CD4-positive, alpha-beta T cell treated with Interleukin-4 for 1 hour (primary cell): ENCODE measurements around the gene TLE3.
"Not testable (repeated sequence)": the region's sequence is repeated elsewhere in the genome, so short reads cannot be mapped to it uniquely, and the experiment has no call there.

Source experiments
- DNase-seq, 2 donors: peaks; one replicate each; pipeline ENCODE4 v3.0.0-alpha.2; 2020 to 2022

TLE3 gene

GRCh38 chr15:70097321-70098152 lies at the start of gene TLE3:
Gene TLE3, minus strand, starts transcription at chr15:70097917. Its CDS starts 1,119 bp downstream, at chr15:70096798.
- peak; percentile 98 to 99 for DNase-seq

- no peak for DNase-seq
Measured at GRCh38 chr15:70147178-70147760, 49.6 kb upstream of the TLE3 start.

GRCh38 chr15:70146771-70147170 lies 49.1 kb upstream of the TLE3 start:
- no peak for DNase-seq

- no peak for DNase-seq
Measured at GRCh38 chr15:70146162-70146561, 48.4 kb upstream of the TLE3 start.

GRCh38 chr15:70145261-70145660 lies 47.5 kb upstream of the TLE3 start:
- no peak for DNase-seq

GRCh38 chr15:70142322-70143191 lies 44.8 kb upstream of the TLE3 start:
- DNase-seq = peak; percentile 16 to 67

GRCh38 chr15:70142072-70142321 lies 44.3 kb upstream of the TLE3 start:
- DNase-seq = no peak

GRCh38 chr15:70141376-70142071 lies 43.8 kb upstream of the TLE3 start:
- DNase-seq = no peak

GRCh38 chr15:70140543-70141375 lies 43.0 kb upstream of the TLE3 start:
- DNase-seq = peak; percentile 58 to 75

GRCh38 chr15:70140025-70140542 lies 42.4 kb upstream of the TLE3 start:
- no peak for DNase-seq

GRCh38 chr15:70137967-70138366 lies 40.2 kb upstream of the TLE3 start:
- DNase-seq = no peak

- not testable (repeated sequence) for DNase-seq
Measured at GRCh38 chr15:70137021-70137420, 39.3 kb upstream of the TLE3 start.

- DNase-seq = no peak
Measured at GRCh38 chr15:70133781-70134421, 36.2 kb upstream of the TLE3 start.

GRCh38 chr15:70133296-70133695 lies 35.6 kb upstream of the TLE3 start:
- DNase-seq = no peak

GRCh38 chr15:70132571-70132970 lies 34.9 kb upstream of the TLE3 start:
- no peak for DNase-seq

GRCh38 chr15:70132139-70132538 lies 34.4 kb upstream of the TLE3 start:
- no peak for DNase-seq

GRCh38 chr15:70128414-70129140 lies 30.9 kb upstream of the TLE3 start:
- no peak for DNase-seq

- no peak for DNase-seq
Measured at GRCh38 chr15:70127770-70128413, 30.2 kb upstream of the TLE3 start.

GRCh38 chr15:70127288-70127746 lies 29.6 kb upstream of the TLE3 start:
- no peak for DNase-seq

- no peak for DNase-seq
Measured at GRCh38 chr15:70126362-70126761, 28.6 kb upstream of the TLE3 start.
